HG03575 (cell line): ENCODE data around the gene CCDC187.
"Not testable (repeated sequence)": the region's sequence is repeated elsewhere in the genome, so short reads cannot be mapped to it uniquely, and the experiment has no call there.

Experiments used
- ATAC-seq: cut with Tn5 transposase; IDR thresholded peaks from one replicate; pipeline ENCODE4 v1.9.1; 2021; ENCODE audit not compliant: unreplicated experiment, insufficient number of reproducible peaks, low FRiP score; ENCODE audit errors: extremely low read depth

The CCDC187 gene

DNA sequence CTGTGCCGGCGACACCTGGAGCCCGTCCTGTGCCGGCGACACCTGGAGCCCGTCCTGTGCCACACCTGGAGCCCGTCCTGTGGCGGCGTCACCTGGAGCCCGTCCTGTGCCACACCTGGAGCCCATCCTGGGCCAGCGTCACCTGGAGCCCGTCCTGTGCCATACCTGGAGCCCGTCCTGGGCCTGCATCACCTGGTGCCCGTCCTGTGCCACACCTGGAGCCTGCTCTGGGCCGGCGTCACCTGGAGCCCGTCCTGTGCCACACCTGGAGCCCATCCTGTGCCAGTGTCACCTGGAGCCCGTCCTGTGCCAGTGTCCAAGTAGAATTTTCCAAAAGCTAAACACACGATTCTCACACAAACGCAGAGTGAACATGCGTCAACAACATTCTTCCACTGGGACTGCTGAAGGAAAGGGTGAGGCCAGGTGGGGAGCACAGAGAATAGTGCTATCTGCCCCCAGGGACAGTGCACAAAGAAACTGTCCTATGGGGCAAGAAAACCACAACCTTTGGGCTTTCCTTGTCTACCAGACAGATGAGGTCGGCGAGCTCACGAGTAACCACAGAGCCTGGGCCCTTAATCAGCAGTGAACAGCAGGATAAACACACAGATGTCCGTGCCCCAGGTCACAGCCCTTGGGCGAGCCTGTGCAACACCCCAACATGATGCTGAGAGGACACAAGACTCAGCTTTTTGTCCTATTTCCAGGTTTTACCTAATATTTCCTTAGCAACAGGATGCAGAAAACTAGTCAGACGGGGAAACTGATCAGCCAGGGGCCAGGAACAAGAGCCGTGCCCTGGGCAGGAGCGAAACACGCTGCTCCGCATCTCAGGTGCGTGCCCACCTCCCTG, 66.2 kb downstream of the CCDC187 start:
- no peak for ATAC-seq

DNA sequence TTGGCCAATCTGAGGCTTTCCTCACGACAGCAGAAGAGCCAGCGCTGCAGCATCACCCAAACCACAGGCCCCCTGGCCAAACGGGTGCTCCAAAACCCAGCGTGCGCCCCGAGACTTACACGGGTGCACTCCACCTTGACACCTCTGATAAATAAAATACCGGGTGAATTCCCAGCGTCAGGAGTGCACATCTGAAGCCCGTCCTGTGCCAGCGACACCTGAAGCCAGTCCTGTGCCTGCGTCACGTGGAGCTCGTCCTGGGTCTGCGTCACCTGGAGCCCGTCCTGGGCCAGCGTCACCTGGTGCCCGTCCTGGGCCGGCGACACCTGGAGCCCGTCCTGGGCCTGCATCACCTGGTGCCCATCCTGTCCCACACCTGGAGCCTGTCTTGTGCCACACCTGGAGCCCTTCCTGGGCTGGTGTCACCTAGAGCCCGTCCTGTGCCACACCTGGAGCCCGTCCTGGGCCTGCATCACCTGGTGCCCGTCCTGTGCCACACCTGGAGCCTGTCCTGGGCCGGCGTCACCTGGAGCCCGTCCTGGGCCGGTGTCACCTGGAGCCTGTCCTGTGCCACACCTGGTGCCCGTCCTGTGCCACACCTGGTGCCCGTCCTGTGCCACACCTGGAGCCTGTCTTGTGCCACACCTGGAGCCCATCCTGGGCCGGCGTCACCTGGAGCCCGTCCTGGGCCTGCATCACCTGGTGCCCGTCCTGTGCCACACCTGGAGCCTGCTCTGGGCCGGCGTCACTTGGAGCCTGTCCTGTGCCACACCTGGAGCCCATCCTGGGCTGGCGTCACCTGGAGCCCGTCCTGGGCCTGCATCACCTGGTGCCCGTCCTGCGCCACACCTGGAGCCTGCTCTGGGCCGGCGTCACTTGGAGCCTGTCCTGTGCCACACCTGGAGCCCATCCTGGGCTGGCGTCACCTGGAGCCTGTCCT, 67.2 kb downstream of the CCDC187 start:
- ATAC-seq = not testable (repeated sequence)

DNA sequence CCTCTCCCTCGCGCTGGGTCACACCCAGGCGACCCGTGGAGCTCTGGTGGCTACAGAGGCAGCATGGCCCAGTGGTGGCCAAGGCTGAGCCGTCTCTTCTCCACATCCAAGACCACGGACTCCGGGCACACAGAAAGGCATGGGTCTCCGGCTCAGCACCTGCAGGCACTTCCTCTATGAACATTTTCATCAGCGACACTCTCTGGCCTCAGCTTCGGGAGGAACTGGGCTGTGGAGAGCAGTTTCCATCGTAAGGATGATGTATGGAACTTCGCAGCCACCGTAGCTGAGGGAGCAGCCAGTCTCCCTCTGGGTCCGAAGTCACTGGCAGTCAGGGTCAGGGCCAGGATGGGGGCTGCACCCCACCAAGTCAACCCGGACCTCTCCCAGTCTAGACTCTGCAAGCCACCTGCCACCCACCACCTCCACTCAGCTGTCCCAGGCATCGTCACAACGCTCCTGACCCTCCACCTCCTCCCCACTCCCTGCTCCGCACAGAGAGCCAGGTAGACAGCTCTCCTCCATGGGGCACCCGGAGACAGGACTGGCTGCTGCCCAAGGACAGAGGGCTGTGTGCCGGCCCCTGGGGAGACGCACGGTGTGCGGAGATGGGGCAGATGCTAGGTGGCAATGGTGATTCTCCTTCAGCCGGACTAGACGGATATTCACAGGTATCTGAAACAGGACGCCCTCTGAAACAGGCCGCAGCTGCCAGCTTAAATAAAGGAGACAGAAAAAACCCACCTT, 68.0 kb downstream of the CCDC187 start:
- ATAC-seq = no peak

DNA sequence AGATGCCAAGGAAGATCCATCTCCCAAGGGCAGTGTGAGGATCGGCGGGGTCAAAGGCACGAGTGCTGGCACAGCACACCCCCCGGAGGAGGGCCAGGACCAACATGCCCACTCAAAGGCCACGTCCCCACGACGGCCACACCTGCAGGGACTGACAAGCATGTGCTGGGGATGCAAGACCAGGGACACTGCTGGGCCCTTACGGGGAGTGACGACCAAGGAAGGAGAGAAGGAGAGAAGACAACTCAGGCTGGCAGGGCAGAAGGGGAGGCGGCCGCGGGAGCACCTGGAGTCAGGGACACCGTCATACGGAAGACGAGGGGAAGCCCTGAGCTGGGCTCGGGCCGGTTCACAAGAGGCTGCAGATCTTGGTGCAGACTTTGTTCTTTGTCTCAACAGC, 68.7 kb downstream of the CCDC187 start:
- no peak for ATAC-seq

DNA sequence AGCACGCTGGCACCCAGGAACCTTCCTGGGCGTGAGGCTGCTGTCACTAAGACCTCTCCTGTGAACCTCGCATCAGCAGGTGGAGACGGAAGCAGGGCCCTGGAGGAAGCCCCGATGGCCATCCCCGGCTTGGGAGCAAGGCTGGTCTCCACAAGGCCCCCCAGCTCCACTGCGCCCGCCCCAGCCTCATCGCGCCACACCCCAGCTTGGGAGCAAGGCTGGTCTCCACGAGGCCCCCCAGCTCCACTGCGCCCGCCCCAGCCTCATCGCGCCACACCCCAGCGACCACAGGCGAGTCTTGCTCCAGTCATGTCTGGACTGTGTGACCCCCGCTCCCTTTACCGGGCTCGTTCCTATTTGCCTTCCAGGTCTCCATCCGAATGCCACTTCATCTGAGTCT, 69.3 kb downstream of the CCDC187 start:
- ATAC-seq = no peak

DNA sequence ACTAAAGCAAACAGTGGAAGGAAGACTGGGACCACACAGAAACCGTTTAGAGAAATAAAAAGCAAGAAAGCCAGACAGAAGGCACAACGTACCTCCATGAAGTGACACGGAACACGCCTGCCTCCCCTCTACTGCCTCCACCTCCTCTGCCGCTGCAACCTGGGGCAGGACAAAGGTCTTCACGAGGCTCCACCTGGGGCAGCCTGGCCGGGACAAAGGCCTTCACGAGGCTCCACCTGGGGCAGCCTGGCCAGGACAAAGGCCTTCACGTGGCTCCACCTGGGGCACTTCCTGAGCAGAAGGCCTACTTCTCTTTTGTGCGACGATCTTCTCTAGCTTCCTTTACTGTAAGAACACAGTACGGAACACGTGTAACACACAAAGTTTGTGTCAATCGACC, 70.0 kb downstream of the CCDC187 start:
- no peak for ATAC-seq

DNA sequence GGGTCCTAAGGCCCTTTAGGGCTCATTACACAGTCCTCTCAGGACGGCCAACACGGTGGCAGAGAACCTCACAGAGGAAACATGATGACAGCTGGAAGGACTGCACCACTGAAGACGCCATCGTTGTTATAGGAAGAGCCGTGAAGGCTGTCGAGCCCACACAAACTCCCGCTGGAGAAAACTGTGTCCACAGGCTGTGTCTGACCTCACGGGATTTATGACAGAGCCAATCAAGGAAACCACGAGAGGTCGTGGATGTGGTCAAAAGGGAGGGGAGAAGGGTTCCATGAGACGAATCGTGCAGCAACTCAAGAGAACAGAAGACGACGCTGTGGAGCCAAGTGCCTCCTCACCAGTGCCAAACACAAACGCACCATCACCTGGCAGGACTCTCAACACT, 70.5 kb downstream of the CCDC187 start:
- no peak for ATAC-seq

DNA sequence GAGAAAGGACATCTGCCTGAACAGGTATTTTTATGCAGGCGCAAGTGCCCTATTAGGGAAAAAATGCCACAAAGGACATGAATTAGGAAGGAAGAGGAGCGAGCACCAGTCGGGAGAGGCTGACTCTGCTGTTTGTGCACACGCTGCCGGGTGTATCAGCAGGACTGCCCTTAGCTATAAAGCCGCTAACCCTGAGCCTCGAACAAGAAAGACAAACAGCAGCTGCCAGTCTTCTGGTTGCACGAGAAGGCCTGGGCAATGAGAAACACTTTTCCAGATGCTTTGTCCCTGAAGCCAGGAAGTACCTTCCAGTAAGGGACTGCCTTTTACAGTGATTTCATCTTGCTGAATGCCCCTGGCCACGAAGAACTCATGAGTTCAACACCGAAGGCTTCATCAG, 70.9 kb downstream of the CCDC187 start:
- ATAC-seq = no peak

DNA sequence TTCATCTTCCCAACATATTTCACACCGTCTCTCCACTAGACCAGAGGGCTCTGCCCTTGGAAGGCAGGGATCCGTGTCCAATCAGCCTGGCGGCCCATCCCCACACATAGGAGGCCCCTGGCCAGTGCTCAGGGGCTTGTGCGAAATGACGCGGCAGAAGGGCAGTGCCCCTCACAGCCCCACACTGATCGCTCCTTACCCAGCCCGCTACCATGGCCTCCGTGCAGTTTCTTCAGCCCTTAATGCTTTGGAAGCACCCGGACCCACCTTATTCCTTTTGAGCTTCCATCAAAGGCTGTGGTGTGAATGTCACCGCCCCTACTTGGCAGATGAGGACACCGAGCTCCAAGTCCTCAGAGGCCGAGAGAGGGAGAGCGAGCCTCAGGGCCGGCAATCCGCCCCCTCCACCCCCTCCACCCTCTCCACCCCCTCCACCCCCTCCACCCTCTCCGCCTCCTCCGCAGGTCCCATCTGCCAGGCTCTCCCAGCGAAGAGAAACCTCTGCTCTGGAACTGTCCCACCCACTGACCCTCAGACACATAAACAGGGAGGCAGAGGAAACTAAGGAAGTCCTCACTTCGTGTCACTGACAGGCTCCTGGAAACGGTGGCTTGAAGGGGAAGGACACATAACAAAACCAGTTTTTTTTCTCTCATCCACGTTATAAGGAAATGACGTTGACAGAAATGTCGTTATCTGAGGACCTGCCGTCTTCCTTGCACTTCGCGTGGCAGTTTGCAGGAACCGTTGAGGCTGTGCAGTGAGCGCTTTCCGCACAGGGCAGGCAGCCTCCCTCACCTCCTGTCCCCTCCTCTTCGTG, 72.2 kb downstream of the CCDC187 start:
- no peak for ATAC-seq

DNA sequence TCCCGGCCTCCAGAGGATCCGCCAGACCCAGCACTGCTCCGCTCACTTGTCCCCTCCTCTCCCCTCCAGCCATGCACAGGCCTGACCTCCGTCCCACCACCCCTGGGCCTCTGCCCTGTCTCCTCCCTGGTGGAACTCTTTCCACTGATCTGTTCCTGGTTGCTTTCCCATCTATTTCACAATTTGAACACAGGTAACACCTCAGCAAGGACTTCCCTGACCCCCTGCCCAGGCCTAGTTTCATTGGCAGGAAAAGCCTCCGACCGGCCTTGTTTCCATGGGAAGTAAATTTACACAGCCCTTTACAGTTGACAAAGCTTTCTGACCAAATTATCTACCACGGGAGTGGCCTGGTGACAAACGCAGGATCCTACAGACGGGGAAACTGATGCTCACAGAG, 73.1 kb downstream of the CCDC187 start:
- ATAC-seq = no peak

DNA sequence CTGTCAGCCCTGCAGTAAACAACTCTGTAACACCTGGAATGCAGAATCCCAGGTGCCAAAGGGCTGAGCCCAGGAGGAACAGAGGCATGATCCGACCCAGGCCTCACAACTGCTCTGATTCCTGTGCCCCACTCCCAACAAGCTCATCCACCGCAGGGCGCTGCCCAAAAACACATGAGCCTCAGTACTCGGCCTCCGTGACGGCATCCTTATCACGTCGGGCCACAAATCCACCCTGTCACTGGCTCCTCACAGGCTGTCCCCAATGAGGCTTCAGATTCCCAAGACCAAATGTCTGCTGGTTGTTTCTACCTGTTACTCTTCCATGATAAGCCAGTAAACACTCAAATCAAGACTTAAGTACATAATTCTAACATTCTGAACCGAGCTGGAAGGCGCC, 73.5 kb downstream of the CCDC187 start:
- ATAC-seq = no peak

DNA sequence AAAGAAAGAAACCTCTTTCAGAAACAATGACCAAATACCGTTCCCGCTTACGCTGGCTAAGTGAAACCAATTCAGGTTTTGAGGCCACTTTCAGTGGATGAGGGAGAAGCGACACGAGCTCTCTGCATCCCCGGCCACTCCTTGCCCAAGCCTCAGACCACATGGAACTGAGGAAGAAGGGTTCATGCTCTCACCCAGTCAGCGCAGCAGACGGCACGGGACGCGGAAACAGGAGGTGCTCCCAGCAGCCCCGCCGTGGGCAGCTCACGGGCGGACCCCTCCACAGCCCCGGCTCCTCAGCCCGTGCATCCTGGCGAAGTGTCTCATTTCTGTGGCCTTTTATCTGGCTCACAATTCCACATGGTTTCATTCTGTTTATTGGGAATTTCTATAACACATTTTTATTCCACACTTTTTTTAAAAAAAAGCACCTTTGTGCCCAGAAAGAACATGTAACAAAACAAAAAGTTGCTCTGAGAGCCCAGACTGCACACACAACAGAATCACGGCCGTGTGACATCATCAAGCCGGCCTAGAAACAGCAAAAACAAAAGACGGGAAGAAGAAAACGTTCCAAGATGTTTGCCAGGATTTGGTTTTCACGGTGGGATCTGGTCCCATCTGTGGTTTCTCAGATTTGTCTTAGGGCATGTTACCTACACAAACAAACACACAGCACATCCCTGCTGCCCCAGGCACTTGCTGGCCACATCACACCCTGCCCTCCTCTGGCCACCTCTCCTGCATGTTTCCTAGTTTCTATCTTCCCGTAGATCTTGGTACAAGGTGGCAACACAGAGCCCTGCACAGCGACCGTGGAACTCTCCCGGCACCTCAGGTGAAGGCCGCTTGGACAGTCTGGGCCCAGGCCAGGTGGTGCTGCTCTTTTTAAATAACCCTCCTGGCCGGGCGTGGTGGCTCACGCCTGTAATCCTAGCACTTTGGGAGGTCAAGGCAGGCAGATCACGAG, 74.5 kb downstream of the CCDC187 start:
- ATAC-seq = no peak

DNA sequence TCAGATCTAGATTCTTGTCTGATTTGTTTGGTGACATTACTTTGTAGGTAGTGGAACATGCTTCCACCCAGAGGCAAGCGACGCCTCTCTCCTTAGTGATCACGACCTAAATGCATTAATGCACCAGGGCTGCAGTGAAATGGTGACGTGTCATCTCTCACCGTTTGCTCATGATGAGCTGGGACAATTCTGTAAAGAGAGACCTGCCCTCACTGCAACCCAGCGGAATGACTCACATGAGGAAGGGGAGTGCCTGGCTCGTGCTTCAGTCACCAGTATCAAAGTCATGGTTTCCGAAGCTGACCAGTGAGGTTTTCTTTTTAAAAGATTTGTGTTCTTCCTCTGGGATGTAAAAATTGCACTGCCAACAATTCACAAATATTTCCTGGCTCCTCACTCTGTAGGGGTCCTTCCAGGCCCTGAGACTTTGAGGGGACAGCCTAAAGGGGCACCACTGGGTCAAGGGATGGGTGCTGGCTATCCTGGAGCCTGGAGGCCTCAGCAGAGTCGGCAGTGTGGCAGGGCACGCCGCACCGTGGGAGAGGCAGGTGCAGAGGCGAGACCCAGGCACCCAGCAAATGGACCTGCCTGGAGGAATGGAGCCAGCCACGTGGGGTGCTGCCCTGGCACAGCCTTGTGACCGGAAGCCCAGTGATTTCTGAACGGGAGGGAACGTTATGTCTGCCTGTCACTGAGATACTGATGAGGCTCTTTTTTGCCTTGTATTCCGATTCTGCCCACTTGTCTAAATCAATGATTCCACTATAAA, 75.6 kb downstream of the CCDC187 start:
- ATAC-seq = no peak

DNA sequence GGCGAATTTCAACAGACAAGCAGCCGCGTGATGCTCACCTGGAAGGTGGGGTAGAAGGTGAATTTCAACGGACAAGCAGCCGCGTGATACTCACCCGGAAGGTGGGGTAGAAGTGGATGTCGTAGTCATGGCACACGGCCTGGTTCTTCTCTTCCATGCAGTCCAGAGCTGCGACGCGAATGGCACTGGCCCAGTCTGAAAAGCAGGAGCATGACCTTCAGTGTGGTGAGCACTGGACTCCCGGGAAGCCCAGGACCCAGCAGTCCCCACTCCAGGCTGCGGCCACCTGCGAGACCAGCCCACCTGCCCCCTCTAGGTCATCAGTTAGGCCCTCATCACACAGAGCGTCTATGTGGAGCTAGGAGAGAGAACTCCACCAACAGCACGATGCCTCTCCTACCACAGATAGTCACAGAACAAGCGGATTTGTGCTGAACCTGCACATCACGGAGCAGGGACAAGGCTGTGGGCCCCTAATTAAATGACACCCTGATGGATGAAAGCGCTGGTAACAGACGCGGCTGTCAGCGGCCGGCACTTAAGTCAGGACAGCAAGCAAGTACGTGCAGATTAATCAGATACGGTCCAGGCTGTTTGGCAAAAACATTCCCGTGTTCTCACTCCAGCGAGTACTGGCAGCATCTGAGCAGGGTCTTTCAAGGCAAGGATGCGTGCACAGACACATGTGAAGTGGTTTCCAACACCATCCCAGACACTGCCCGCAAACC, 77.0 kb downstream of the CCDC187 start:
- no peak for ATAC-seq

DNA sequence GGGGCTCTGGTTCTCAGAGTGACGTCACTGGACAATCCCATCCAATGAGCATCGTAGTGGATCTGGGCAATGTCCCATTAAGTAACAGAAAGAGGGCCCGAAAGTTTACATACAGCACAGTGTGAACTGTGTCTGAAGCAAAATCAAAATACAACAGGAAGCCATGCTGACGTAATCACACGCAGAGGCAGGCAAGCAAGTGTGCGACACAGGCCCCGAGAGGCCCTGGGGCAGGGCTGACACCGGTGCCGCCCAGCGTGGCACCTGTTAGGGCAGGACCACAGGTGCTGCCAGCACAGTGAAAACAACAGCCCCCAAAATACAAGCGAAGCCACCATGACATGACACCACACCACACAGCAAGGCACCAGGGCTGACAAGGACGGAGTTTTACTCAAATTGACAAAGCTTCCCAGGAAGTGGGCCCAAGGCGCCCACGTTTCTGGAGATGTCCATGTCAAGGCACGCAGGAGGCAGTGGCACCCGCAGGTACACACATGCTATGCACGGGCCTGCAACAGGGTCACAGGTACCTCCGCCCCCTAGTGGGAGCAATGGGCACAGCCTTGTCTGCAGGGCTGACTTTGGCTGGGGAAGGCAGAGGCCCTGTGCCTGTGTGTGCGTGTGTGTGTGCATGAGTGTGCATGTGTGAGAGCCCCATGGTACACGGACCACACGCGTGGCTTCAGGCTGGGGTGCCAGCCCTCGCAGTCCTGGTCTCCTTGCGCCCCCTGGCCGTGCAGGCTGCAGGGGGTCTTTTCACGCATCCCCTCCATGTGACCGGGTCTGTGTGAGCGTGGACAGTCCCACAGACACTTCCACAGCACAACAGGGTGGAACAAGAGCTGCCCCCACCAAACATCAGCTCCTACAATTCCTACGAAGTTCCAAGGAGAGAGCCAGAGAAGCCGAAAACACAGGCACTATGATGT, 77.9 kb downstream of the CCDC187 start:
- ATAC-seq = peak; percentile 41
